Germinal center (tissue), 1 donor: ENCODE results near the gene POLR3GL.
A peak's percentile ranks its signal among the peaks of the same experiment; 100 is the strongest.

ENCODE experiments used
- DNase-seq: peaks from one replicate; pipeline ENCODE4 v3.0.0; 2012; ENCODE audit warnings: mixed read lengths, low spot score

POLR3GL gene

DNA sequence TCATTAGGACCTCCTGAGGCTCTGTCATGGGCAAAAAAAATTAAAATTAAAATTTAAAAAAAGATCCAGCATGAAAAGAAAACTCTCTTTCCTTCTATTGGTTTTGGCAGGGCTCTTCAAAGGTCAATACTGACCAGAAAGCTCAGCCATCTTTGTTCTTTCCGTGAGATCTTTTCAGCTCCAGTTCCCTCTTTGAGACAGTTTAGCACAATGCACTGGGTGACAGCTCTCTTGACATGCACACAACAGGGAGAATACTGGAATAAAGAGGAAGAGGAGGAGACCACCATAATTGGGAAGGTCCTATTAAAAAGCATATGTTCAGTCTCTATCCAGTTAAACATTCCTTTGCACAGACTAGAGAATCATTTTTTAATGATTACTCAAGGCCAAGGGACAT, 13.0 kb upstream of the POLR3GL start:
- no peak for DNase-seq

DNA sequence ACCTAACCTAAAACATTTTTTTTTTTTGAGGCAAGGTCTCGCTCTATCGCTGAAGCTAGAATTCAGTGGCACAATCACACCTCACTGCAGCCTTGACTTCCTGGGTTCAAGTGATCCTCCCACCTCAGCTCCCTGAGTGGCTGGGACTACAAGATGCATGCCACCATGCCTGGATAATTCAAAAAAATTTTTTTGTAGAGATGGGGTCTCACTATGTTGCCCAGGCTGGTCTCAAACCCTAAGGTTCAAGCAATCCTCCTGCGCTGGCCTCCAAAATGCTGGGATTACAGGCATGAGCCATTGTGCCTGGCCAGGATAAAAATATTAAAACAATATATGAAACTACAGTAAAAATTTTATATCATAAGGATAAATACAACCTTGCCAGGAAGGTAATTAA, 11.6 kb upstream of the POLR3GL start:
- no peak for DNase-seq

DNA sequence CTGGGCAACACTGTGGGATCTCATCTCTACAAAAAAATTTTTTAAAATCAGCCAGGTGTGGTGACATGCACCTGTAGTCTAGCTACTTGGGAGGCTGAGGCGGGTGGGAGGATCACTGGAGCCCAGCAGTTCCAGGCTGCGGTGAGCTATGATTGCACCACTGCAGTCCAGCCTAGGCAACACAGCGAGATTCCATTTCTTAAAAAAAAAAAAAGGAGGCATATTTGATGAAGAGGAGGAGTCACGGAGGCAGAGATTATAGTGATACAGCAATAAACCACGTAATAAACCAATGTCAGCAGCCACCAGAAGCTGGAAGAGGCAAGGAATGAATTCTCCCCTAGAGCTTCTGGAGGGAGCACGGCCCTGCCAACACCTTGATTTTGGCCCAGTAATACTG, 10.6 kb upstream of the POLR3GL start:
- no peak for DNase-seq

DNA sequence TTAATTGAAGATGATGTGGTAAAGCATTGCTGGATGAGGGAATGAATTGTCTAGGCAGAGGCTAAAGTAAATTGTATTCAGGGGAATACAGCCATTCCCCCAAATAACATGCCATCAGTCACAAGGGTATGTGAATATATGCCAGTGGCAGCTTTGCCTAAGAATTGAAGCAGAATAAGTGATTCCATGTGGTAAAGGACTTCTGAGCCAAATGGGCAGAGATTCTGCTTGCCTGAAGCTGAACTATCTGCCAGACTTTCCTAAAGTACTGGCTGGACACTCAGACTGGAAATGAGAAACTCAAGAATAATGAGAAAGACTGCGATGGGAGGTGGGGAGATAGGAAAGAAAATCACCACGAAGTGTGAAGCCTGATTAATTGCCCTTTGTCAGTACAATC, 9.1 kb upstream of the POLR3GL start:
- no peak for DNase-seq

DNA sequence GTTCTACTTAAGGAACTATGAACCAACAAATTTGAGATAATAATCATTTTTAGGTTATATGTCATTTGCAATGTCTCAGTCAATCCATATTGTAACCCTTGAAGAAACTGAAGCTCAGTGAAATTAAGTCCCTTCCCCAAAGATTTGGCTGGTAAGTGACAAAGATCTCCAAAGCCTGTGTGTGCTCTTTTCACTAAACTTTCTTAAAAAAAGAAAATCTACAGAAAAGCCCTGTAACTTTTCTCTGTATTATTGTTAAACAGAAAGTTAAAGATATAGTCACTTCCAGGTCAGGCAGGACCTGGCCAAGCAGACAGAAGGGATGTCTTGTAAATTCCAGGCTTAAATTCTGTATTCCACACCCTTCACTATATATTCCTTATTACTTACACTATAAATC, 8.1 kb upstream of the POLR3GL start:
- DNase-seq: no peak

DNA sequence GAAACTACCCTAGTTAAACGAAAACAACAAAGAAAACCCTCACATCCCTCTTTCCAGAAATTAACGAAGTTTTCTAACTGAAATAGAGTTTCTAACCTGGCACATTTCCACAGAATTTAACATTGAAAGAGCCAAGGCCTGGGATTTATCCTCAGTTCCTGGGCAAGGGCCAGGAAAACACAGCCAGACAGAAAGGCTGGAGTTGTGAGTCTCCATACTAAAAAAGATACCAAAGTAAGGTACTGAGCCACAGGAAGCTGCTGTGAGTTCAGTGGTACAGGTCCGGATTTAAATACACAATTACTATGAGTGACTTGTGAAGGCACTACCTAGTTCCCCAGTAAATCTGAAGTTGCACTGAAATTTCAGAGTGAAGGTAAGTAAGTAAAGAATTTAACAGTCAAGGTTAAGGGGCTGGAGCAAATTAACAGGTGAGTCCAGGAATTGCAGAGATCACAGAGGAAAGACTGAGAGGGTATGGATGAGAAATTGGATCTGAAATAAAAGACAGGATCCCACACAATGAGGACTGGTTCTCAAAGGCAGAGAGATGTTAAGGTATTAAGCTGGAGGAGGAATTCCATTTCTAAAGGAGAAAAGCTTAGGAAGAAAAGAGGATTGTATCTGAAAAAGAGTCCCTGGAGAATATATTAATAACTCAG, 7.6 kb upstream of the POLR3GL start:
- no peak for DNase-seq

DNA sequence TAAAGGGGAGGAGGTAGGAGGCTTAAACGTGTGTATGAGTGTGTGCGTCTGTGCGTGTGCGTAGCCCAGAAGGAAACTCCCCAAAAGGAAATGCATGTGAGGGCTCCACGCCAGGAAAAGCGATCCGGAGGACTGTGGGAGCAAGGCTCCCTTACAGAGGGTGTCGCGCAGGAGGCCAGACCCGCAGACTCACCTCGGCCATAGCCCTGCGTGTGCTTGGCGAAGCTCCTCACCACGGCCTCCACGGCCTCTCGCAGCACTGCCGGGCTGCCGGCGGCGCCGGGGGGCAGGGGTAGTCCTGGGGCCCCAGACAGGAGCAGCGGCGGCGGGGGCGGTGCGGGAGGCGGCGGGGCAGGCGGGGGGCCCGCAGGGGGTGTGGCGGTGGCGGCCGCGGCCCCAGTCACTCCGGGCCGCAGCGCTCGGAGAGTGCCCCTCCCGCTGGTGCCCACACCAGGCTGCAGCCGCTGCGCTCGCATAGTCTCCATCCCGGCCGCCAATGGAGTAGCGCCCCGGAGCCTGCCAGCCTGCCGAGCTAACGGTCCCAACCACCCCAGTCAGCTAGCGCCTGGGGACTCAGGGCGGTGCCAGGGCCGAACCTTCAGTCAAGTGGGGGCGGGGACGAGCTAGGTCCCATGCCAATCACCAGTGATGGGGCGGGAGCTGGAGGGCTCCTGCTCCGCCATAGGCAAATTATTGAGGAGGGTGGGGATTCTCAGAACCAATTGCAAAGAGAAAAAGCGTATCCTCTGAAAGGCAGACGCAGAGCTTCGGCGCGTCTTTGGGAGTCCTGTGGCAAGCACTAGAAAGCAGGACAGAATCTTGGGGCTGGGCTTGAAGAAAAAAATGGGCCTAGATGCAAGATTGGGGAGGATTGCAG, 6.8 kb upstream of the POLR3GL start, which contains the start of gene LIX1L:
TSS of gene LIX1L (minus strand) at position 575 of the 877 bp plus-strand sequence. CDS start at position 485, 90 bp downstream.
- DNase-seq: peak; percentile 95

DNA sequence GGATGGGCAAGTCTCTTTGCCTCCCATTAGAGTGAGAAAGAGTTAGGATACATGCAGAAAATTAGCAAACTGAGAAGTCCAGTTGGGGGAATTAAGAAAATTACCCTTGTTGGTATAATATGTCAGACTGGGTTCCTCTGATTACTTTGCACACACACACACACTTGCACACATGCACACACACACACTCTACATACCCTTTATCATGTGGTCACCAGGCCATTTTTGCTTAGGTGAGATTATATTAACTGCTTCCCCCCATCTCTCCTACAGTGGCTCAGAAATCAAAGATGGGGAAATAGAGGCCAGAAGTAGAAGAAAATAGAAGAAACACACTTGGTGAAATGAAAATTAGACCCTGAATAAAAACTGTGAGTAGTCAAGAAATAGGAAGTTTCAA, 5.8 kb upstream of the POLR3GL start:
- DNase-seq: no peak

DNA sequence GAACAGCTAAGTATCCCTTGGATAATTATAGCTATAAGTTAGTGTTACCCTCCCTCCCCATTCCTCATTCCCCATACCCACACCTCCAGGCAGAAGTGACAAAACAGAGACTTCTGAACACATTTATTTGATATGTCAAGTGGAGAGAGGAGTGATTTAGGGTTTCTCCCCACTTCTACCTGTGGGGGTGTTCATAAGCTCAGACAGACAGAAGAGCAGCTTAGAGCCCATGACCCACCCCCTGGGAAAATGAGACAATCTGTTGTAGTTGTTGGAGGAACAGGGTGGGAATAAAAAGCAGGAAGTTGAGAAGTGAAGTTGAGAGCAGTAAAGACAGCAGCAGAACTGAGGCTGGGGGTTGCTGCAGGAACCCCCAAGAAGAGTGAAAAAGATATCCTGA, 5.2 kb upstream of the POLR3GL start:
- DNase-seq: no peak

DNA sequence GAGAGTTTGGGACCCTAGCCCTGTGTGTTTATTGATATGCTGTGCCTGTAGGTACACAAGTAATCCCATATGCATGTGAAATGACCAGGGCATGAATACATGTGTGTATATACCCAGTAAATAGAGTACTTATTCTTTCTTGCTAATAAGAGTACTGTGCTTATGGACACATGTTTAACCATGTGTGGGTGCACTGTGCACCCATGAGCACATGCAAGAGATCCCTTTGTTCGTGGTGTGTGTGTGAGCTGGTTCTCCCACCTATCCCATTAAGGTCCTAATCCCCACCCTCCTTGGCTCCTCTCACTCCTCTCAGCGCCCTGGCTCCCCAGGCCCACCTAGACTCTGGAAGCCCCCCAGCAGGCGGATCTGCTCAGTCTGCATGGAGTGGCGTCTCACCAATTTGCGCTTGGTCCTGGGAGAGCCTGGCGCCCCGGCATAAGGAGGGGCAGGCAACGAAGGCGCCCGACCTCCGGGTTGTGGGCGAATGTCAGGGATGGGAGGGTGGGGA, 4.5 kb upstream of the POLR3GL start:
- no peak for DNase-seq

DNA sequence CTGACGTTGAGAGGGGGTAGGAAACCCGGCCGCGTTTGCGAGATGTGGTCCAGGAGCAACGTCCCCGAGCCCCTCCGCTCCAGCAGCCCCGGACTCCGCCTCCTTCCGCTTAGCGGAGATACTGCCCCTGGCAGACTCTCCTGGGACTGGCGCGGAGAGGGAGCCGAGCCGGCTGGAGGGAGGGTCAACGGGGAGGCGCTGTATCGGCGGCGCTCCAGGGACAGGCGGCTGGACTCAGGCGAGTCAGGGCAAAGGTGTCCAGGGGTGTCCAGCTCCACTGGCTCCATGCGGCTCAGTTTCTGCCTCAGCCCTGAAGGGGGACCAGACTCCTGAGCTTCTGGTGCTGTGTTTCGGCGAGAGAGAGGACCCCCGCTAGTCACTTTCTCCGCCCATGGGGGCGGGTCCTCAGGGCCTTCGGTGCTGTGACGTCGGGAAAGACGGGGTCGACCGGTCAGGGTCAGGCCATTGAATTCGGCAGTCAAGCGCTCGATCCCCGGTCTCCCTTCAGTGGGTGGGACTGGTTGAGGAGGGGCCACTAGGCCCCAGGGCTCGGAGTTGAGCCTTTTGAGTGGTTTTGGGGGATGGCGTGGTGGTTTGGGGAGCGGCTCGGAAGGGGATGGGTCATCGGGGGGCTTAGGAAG, 3.9 kb upstream of the POLR3GL start:
- peak; percentile 73 for DNase-seq

DNA sequence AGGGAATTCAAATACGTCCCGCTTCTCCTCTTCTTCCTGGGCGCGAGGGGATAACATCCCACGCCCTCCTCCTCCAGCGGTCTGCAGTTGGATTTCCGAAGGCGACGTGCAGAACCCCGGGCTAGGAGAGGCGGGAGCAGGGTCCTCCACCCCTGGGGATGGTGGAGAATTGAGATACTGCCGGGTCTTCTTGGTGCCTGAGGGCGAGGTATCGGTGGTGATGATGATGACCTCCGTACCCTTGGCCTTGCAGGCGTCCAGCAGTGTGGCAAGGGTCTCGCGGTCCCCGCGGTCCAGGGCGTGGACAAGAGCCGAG, 3.4 kb upstream of the POLR3GL start:
- no peak for DNase-seq

DNA sequence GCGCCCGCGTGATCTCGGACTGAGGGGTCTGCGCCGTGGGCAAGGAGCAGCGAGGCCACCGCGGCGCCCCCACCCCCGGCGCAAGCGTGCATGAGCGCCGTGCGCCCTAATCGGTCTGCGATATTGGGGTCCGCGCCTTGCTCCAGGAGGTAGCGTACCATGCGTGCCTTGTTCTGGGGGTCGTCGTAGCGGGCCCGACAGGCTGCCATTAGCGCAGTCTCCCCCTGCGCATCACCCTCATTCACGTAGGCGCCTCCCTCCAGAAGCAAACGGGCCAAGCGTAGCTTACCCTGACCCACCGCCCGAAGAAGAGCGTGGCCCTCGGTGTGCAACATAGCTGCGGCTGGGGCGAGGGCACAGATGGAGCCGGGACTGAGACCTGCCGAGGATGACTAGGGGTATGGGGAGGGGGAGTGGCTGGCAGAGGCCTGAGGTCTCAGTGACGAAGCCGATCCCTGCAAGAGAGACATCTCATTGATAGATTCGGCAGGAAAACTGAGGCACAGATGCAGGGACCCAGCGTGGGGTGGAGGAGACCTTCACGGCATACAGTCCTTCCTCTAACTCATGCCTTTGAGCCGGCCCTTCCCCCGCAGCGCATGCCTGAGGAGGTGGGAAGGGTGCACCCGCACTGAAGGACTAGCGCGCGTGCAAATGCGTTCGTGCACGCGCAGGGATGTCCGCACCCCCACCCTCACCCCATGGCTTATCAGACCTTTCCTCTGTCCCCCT, 2.9 kb upstream of the POLR3GL start:
- peak; percentile 48 for DNase-seq

DNA sequence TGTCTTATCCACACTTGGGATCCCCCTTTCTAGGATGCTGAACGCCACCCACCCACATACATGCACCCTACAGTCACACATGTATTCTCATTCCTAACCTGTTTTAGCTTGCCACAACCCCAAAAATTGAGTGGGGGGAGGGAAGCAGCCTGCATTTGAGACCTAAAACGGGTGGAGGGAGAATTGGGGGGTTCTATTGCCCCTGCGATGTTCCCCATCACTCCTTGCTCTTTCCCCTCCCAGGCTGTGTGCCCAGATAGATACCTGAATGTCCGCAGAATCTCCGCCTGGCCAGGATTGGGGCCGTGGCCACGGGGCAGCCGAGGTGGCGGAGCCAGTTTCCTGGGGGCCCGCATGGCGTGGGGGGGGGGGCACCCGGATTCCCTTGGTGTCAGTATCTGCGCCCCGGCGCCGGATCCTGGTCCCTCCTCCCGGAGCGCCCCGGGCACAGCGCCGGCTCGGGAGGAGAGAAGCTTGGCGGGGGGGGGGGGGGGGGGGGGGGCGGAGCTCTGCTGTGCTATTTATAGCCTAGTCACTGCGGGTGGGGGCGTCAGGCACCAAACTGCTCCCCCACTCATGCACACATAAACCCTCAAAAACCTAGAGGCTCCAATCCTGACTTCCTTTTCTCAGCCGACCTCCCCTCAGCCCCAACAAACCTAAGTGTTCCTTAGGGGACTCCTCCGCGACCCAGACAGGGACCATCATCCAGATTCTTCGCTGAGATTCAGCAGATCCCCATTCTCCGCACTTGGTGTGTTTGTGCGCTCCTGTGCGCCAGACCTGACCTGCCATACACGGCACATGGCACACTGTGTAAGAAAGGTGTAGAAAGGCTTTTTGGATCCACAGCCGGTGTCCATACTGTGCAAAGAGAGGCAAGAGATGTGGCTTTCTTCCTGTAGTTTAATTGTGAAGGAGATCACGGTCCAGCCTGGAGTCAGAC, 2.1 kb upstream of the POLR3GL start:
- peak; percentile 20 for DNase-seq

DNA sequence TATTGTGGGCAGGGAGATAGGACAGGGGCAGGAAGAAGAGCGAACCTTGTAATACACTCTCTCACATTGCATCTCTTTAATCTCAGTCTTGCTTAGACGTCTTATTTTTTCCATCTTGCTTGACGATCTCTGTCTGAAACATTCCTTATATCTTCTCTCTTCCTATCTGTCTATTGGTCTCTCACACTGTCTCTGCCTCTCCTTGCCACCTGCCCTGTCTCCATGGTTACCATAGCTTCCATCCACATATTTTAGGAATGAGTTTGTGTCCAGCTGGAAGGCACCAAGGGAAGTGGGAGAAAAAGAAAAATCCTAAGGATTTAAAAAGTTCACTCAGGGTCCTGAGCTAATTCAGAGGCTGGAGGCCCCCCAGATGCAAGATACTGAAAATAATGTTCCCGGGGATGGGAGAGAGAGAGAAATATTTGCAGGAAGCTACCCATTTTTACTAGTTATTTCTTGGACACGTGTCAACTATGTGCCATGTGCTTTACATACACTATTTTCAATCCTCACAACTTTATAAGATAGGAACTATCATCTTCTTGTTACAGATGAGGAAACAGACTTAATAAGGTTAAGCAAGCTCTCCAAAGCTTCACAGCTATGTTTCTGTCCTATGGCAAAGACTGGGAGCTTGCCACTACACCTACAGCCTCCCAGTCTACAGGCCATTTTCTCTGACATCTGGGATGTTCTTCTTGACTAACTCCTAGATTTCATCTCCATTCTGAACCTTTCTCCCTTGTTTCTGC, 1.0 kb upstream of the POLR3GL start:
- no peak for DNase-seq

DNA sequence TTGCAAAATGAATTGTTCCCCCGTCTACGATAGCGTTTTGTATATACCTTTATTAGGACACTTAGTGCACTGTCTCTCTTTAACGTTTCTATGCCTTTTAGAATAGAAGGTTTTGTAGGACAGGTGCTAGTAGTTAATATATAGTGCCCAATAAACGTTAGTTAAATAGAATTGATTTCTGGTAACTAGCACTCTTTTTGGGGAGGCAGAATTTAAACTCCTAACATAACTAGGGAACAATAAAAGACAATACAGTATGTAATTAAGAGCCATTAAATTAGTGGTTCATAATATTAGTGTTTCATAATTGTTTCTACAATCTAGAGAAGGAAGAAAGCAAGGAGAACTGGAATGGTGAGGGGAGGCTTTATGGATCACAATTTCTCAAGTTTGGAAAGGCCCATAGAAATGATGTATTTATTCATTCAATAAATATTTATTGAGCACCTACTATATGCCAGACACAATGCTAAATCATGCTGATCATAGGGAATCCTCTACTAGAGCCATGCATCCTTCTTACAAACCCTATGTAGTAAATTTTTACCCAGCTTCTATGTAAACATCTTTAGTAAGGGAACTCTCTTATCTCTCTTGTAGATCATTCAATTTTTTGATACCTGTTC, 742 bp downstream of the POLR3GL start:
- no peak for DNase-seq

DNA sequence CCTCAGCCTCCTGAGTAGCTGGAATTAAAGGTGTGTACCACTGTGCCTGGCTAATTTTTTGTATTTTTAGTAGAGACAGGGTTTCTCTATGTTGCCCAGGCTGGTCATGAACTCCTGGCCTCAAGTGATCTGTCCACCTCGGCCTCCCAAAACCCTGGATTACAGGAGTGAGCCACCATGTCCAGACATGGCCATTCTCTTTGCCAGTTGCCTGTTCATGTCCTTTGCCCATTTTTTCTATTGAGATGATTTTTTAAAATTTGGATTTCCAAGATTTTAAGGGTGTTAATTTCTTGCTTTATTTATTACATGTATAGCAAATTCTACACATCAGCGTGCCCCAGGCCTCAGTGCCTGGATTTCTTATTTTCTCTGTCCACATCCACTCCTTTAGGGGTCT, 2.8 kb downstream of the POLR3GL start:
- no peak for DNase-seq

DNA sequence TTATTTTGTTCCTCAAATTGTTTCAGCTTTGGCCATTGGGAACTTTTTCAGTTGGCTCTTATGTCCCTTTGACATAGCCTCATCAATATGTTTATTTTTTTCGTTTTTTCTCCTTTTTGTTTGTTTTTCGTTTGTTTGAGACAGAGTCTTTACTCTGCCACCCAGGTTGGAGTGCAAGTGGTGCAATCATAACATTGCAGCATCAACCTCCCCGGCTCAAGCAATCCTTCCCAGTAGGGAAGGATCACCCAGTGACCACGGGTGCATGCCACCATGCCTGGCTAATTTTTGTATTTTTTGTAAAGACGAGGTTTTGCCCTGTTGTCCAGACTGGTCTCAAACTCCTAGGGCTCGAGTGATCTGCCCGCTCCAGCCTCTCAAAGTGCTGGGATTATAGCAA, 8.1 kb downstream of the POLR3GL start:
- no peak for DNase-seq

DNA sequence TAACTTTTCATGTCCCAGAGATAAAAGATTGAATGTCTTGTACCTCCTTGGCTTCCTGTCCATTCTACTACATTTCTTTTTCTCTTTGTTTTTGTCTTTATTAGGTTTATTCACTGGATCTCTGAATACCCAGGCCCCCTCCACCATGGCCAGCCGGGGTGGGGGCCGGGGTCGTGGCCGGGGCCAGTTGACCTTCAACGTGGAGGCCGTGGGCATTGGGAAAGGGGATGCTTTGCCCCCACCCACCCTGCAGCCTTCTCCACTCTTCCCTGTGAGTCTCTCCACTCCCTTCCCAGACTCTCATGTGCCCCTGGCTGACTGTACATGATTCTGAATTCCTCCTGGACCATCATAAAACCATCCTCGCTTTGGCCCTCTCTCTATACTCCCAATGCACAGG, 10.2 kb downstream of the POLR3GL start:
- no peak for DNase-seq

DNA sequence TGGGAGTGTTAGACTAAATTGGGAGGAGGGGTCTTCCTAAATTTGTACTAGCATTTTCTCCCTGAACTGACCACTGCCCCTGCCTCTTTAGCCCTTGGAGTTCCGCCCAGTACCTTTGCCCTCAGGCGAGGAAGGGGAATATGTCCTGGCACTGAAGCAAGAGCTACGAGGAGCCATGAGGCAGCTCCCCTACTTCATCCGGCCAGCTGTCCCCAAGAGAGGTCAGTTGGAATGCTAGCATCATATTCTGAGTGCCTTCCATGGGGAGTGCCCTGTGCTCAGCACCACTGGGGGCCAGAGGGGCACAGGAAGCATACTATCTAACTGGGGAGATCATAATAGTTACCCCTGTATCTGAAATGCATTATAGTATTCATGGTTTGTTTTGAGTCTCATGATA, 10.7 kb downstream of the POLR3GL start:
- no peak for DNase-seq
